ENCODE data around the gene CDH13.

- TF ChIP-seq EZH2 (IDR thresholded peaks at IDR 0.05; ENCODE audit: borderline replicate concordance) = no peak
- no peak for TF ChIP-seq CTCF (IDR thresholded peaks at IDR 0.05; ENCODE audit: poor library complexity)
Observed at GRCh38 chr16:83137894-83138293, 511.1 kb downstream of the CDH13 start.

All from hepatocyte (in vitro differentiated cells).